Fibroblast of villous mesenchyme (primary cell): ENCODE measurements around the gene CRHR2. TPM values are rescaled to one million over a fixed set of nuclear protein-coding genes. Genes with fewer than 3 reads are reported as not detected.

ENCODE experiments used
- DNase-seq: peaks from one replicate; pipeline ENCODE4 v3.0.0-alpha.2; 2010; ENCODE audit warnings: low read depth
- H3K4me3 ChIP-seq: 2 replicates; pipeline ENCODE4 v1.5.1; 2011; ENCODE audit warnings: low read depth, mild to moderate bottlenecking, low read length
- total RNA-seq: library from RNA; depleted of rRNA; stranded (reverse); fragments of >200 nt; gene quantifications from 2 replicates; pipeline ENCODE4 v1.2.3, GENCODE V29; 2012
- TF ChIP-seq, protein P1 (sequence below): IDR thresholded peaks from 2 replicates; pipeline ENCODE4 v1.5.1; 2012; ENCODE audit warnings: low read depth, mild to moderate bottlenecking, low read length; ENCODE audit not compliant: insufficient read depth

The CRHR2 gene
- total RNA-seq, 1 donor = not detected

DNA sequence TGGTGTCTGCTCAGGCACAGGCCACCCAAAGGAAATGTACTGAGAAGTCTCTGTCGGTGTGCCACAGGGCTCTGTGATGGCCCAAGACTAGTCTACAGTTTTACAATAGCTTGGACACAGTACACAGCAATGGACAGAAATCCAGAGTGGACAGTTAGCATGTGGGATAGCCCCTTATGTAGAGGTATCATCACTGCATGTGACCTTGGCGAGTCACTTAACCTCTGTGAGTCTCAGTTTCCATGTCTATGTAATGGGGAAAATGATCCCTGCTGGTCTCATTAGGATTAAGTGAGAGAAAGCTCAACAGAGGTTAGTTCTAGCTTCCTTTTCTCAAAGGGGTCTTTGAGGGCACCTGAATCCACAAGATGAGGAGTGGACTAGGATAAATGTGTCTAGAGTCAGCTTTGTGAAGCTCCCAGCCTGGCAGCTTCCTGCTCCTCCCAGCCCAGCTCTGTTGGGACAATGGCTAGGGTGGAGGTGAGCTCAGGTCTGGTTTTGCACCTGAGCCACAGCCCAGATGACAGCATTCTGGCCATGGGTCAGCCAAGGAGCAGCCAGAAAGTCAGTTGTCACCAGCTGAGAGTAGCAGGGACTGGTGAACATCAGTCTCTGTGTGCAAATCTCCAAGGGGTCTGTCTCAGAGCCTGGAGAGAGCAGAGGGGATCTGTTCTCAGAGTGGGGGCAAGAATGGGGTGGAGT is 17.9 kb downstream of the CRHR2 start:
- DNase-seq = no peak
- H3K4me3 ChIP-seq = no peak overlapping the region
- TF ChIP-seq, protein P1, sequence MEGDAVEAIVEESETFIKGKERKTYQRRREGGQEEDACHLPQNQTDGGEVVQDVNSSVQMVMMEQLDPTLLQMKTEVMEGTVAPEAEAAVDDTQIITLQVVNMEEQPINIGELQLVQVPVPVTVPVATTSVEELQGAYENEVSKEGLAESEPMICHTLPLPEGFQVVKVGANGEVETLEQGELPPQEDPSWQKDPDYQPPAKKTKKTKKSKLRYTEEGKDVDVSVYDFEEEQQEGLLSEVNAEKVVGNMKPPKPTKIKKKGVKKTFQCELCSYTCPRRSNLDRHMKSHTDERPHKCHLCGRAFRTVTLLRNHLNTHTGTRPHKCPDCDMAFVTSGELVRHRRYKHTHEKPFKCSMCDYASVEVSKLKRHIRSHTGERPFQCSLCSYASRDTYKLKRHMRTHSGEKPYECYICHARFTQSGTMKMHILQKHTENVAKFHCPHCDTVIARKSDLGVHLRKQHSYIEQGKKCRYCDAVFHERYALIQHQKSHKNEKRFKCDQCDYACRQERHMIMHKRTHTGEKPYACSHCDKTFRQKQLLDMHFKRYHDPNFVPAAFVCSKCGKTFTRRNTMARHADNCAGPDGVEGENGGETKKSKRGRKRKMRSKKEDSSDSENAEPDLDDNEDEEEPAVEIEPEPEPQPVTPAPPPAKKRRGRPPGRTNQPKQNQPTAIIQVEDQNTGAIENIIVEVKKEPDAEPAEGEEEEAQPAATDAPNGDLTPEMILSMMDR = no peak

DNA sequence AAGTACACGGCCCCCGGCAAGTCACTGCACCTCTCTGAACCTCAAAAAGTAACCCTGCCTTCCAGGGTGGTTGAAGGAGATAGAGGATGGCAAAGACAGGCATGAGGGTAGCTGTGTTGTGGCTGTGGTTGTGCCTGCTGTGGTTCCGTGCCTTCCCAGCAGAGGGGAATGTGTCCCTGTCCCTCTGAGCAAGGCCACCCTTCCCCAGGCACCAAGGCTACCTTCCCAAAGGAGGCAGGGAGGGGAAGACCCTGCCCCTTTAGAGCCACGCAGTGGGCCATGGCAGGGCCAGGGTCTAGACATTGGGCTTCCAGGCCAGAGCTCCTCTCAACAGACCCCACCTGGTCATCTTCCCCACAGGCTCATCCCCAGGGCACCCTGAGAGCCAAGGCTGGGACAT is 18.8 kb downstream of the CRHR2 start:
- DNase-seq = no peak
- H3K4me3 ChIP-seq = no peak overlapping the region
- TF ChIP-seq, protein P1 = no peak

DNA sequence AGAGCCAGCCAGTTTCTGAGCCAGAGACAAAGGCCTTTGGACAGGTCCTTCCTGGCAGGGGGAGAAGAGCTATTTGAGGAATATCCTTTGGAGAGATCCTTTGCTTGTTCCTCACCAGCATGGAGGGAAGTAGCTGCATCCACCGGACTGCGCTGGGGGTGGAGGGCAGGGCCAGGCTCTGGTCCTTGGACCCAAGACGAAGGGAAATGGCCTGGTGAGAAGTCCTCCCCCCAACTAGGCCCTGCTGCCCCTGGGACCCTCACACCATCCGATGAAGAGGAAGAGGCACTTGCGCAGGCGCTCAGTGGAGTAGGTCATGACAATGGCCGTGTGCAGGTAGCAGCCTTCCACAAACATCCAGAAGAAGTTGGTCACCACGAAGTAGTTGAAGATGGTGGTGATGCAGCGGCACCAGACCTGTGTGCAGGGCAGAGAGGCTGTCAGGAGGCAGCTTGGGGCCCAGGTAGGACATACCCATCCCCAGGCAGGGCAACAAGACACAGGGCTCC is 19.8 kb downstream of the CRHR2 start:
- no peak overlapping the region for H3K4me3 ChIP-seq
- TF ChIP-seq, protein P1 = no peak
- DNase-seq = no peak

DNA sequence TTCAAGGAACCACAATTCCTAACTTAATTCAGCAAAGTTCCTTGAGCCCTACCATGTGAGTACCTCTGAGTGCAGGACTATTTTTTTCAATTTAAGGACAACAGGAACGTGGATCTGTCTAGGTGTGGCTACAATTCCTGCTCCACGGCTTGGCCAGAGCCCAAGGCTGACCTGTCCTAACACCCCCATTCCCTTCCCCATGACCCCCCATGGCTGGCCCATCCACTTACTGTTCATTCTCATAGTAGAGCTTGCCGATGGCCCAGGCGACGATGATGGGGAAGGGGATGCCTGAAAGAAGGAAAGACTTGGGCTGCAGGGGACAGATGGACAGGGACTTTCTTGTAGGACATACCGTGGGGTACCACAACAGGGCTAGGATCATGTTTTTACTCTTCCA is 20.3 kb downstream of the CRHR2 start:
- DNase-seq = no peak
- no peak overlapping the region for H3K4me3 ChIP-seq
- TF ChIP-seq, protein P1 = no peak

DNA sequence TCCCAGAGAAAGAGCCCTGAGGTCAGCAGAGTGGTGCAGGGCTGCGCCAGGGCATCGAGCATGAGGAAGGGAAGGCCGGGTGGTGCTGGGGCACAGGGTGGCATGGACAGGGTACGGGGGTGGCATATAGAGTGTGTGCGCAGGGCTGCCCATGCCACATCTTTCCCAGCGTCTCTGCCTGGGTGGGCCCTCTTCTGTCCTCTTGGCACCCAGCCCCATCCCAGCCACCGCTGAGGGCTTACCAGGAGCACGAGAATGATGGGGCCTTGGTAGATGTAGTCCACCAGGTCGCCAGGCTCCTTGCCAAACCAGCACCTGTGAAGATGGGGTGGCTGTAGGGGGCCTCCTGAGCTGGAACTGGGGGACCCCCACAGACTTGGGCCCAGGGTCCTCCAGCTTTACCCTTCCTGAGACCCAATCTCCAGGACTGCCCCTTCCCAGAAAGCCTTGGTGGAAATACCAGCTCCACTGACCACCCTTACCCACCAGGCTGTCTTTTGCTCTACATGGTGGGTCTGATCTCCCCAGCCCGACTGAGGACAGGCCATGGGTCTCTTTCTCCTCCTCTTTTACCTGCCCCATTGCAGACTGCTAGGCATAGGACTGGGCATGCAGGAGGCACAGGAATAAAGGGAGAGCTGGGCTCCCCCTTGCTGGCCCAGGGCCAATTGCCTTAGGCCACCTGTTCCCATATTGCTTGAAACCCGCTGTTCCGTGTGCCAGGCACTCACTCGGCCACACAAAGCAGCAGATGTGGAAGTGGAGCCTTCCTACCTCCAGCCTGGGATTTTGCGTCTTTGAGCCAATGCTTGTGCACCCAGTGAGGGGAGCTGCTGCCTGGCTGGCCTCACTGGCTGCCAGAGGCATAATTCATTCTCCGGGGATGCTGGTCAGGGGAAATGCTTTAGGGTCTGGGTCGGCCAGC is 21.7 kb downstream of the CRHR2 start:
- DNase-seq = no peak
- H3K4me3 ChIP-seq = no peak overlapping the region
- TF ChIP-seq, protein P1 = no peak

DNA sequence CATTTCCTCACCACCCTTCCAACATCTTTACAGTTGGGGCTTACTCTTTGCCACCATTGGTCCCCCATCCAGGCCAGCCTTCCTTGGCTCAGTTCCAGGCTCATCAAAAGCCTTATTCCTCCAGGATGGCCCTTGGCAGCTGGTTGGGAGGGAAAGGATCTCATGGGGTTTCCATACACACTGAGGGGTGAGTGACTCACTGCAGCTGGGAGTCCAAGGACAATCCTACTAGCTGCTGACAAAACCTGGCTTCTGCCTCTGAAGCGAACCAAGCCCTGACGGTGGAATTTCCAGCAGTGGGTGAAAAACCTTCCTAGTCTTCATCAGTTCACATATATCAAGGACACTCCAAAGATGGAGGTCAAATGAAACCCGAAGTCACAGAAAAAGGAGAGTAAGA is 22.9 kb downstream of the CRHR2 start:
- no peak overlapping the region for H3K4me3 ChIP-seq
- no peak for DNase-seq
- TF ChIP-seq, protein P1 = no peak
